ENCODE results near the gene PRKAG2. TPM values are rescaled to one million over a fixed set of nuclear protein-coding genes. Genes with fewer than 3 reads are reported as not detected.

PRKAG2 gene
- total and polyA plus RNA-seq, 8 donors = 12.9 to 34.6 (median 18.0) TPM

DNA sequence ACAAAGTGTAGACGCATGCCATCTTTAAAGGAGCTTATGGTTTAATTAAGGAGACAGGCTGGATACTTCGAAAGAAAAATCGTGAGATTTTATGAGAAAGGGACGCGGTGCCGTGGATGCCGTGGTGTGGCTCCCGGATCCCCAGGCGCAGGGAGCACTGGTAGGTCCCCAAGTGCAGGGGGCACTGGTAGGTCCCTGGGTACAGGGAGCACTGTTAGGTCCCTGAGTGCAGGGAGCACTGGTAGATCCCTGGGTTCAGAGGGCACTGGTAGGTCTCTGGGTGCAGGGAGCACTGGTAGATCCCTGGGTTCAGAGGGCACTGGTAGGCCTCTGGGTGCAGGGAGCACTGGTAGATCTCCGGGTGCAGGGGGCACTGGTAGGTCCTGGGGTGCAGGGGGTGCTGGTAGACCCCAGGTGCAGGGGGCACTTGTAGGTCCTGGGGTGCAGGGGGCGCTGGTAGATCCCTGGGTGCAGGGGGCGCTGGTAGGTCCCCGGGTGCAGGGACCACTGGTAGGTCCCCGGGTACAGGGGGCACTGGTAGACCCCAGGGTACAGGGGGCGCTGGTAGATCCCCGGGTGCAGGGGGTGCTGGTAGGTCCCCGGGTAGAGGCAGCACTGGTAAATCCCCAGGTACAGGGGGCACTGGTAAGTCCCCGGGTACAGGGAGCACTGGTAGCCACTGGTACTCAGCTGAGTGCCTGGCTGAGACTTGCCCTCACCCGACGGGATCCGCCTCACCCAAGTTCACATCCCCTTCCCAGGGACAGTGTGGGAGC lies 14.1 kb downstream of the PRKAG2 start:
- no peaks in the 10 kb centered on the region for H3K36me3 ChIP-seq
- intact Hi-C loops (cut with DNase I) = no loop called here
- ATAC-seq = no peak

DNA sequence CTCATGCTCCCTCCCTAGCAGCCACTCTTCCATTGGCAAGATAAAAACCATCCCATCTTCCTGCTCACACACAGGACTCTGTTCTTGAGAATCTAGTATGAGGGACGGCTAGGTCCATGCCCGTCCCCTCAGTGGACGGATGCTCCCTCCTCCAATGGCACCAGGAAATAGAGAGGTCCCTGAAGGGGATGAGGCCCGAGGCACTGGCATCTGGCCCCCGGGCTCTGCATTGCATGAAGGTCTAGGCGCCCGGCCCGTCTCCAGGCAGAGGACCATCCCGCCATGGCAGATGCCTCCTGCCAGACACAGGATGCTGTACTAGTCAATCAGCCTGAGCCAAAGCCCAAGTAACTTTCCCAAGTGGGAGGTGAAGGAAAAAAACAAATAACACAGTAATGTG lies 15.0 kb downstream of the PRKAG2 start:
- no peaks in the 10 kb centered on the region for H3K9me3 ChIP-seq
- TF ChIP-seq CTCF (IDR thresholded peaks at IDR 0.05) = no peak
- peak in 1 of 4 donors; percentile 76 for DNase-seq
- H3K27me3 ChIP-seq = no peaks in the 10 kb centered on the region
- H3K4me1 ChIP-seq = peaks cover 0 to 13% of the 10 kb centered on the region in 2 donors
- no peaks in the 10 kb centered on the region for H3K36me3 ChIP-seq
- intact Hi-C loops (cut with DNase I) = no loop called here
- no peak for ATAC-seq
- H3K27ac ChIP-seq = no peak overlapping the region
- no peak overlapping the region for H3K4me3 ChIP-seq

More for the DNA sequence above, 14.1 kb downstream of the PRKAG2 start:
- Histone ChIP-seq H3K27ac (no peak overlapping the region), H3K4me3 (no peak overlapping the region), H3K9me3 (no peaks in the 10 kb centered on the region), H3K27me3 (no peaks in the 10 kb centered on the region), H3K4me1 (peaks cover 0 to 18% of the 10 kb centered on the region in 2 donors)
- no peak for TF ChIP-seq CTCF (IDR thresholded peaks at IDR 0.05)
- DNase-seq = peak in 2 of 4 donors; percentile 16 to 45

- peaks cover 0 to 13% of the 10 kb centered on the region in 2 donors for H3K4me1 ChIP-seq
- H3K27me3 ChIP-seq = no peaks in the 10 kb centered on the region
- no peaks in the 10 kb centered on the region for H3K36me3 ChIP-seq
- no peak overlapping the region for H3K27ac ChIP-seq
- H3K9me3 ChIP-seq = no peaks in the 10 kb centered on the region
- DNase-seq (no peak), ATAC-seq (no peak)
- TF ChIP-seq CTCF (IDR thresholded peaks at IDR 0.05) = no peak
- no peak overlapping the region for H3K4me3 ChIP-seq
- intact Hi-C loops (cut with DNase I) = no loop called here
Measured at GRCh38 chr7:151860771-151861170, 16.1 kb downstream of the PRKAG2 start.

- intact Hi-C loops (cut with DNase I) = no loop called here
Measured at GRCh38 chr7:151859948-151860685, 16.8 kb downstream of the PRKAG2 start.

More at GRCh38 chr7:151859948-151860685, 16.8 kb downstream of the PRKAG2 start:
- no peak for ATAC-seq
- Histone ChIP-seq H3K27ac (no peak overlapping the region), H3K36me3 (no peaks in the 10 kb centered on the region), H3K4me1 (peaks cover 0 to 13% of the 10 kb centered on the region in 2 donors), H3K9me3 (no peaks in the 10 kb centered on the region), H3K4me3 (no peak overlapping the region), H3K27me3 (no peaks in the 10 kb centered on the region)
- peak in 1 of 4 donors; percentile 68 for DNase-seq
- TF ChIP-seq CTCF (IDR thresholded peaks at IDR 0.05) = no peak

Measured in left lung (tissue), 10 donors.